ENCODE data around the gene NRIP3. TPM values are rescaled to one million over a fixed set of nuclear protein-coding genes. Genes with fewer than 3 reads are reported as not detected.

Gene NRIP3
- total RNA-seq, 4 donors from 2014 or later = 0.80 to 1.7 TPM; not detected in 2

DNA sequence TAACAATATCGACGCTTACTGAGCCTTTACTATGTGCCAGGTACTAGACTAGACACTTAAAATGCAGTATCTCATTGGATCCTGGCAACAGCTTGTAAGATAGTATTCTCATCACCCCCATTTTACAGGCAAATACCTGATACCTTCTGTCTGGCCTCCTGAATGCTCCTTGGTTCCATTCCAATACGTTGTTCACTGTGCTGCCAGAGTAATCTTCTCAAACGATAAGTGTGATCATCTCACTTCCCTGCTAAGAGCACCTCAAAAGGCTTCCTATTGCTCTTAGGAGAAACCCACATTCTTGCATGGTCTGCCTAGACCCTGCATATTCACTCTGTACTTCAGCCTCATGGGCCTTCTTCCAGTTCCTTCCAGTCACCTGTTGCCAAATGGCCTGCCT, 1.3 kb upstream of the NRIP3 start:
- DNase-seq = no peak
- Histone ChIP-seq H3K27ac (no peak overlapping the region), H3K4me3 (no peak overlapping the region), H3K36me3 (no peaks in the 10 kb centered on the region), H3K27me3 (peaks cover 0 to 13% of the 10 kb centered on the region in 2 donors), H3K4me1 (peaks cover 2 to 20% (median 13%) of the 10 kb centered on the region in 4 donors), H3K9me3 (no peaks in the 10 kb centered on the region)
- no peak for TF ChIP-seq POLR2A (IDR thresholded peaks at IDR 0.05)
- TF ChIP-seq, protein P1, sequence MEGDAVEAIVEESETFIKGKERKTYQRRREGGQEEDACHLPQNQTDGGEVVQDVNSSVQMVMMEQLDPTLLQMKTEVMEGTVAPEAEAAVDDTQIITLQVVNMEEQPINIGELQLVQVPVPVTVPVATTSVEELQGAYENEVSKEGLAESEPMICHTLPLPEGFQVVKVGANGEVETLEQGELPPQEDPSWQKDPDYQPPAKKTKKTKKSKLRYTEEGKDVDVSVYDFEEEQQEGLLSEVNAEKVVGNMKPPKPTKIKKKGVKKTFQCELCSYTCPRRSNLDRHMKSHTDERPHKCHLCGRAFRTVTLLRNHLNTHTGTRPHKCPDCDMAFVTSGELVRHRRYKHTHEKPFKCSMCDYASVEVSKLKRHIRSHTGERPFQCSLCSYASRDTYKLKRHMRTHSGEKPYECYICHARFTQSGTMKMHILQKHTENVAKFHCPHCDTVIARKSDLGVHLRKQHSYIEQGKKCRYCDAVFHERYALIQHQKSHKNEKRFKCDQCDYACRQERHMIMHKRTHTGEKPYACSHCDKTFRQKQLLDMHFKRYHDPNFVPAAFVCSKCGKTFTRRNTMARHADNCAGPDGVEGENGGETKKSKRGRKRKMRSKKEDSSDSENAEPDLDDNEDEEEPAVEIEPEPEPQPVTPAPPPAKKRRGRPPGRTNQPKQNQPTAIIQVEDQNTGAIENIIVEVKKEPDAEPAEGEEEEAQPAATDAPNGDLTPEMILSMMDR (IDR thresholded peaks at IDR 0.05) = no peak

- Histone ChIP-seq H3K27me3 (peaks cover 0 to 13% of the 10 kb centered on the region in 2 donors), H3K36me3 (no peaks in the 10 kb centered on the region), H3K4me1 (peaks cover 2 to 20% (median 13%) of the 10 kb centered on the region in 4 donors), H3K9me3 (no peaks in the 10 kb centered on the region), H3K4me3 (peak overlapping the region; percentile 32 to 56 (median 54)), H3K27ac (peak overlapping the region in 1 of 4 donors; percentile 38)
- TF ChIP-seq POLR2A (IDR thresholded peaks at IDR 0.05) = no peak
- TF ChIP-seq, protein P1 (IDR thresholded peaks at IDR 0.05) = no peak
- DNase-seq = peak in 2 of 3 donors; percentile 52 to 56
Measured at GRCh38 chr11:9004183-9004926, 554 bp upstream of the NRIP3 start.

- Histone ChIP-seq H3K9me3 (no peaks in the 10 kb centered on the region), H3K27me3 (peaks cover 0 to 13% of the 10 kb centered on the region in 2 donors), H3K4me1 (peaks cover 2 to 20% (median 13%) of the 10 kb centered on the region in 4 donors), H3K36me3 (no peaks in the 10 kb centered on the region), H3K27ac (no peak overlapping the region), H3K4me3 (peak overlapping the region; percentile 32 to 56 (median 54))
- TF ChIP-seq, protein P1 (IDR thresholded peaks at IDR 0.05) = no peak
- no peak for TF ChIP-seq POLR2A (IDR thresholded peaks at IDR 0.05)
- DNase-seq = no peak
Measured at GRCh38 chr11:9002920-9003572, 755 bp downstream of the NRIP3 start.

DNA sequence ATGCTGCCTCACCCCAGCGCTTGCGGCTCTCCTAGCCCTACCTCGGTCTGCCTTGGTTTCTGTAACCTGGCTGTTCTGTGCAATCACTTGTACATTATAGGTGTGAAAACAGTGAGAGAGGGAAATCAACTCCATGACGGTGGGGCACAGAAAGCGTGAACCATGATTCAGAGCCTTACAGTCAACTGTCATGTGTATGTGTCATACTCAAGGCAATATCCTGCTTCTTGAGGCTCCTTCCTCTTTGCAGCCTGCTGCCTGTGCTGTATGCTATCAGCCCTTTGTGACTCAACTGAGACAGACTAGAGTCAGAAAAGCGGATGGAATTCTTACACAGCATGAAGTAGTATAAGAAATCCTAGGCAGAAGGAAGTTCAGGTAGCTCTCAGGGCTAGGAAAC, 2.1 kb downstream of the NRIP3 start:
- H3K27ac ChIP-seq = no peak overlapping the region
- H3K36me3 ChIP-seq = no peaks in the 10 kb centered on the region
- no peaks in the 10 kb centered on the region for H3K9me3 ChIP-seq
- no peak for DNase-seq
- TF ChIP-seq, protein P1 (IDR thresholded peaks at IDR 0.05) = no peak
- TF ChIP-seq POLR2A (IDR thresholded peaks at IDR 0.05) = no peak
- peaks cover 2 to 20% (median 13%) of the 10 kb centered on the region in 4 donors for H3K4me1 ChIP-seq
- peaks cover 0 to 13% of the 10 kb centered on the region in 2 donors for H3K27me3 ChIP-seq
- H3K4me3 ChIP-seq = no peak overlapping the region

GRCh38 chr11:8998017-8998416, 5.8 kb downstream of the NRIP3 start:
- Histone ChIP-seq H3K36me3 (no peaks in the 10 kb centered on the region), H3K27ac (no peak overlapping the region), H3K4me1 (peaks cover 2 to 4% (median 3%) of the 10 kb centered on the region in 4 donors), H3K9me3 (no peaks in the 10 kb centered on the region), H3K4me3 (no peak overlapping the region), H3K27me3 (no peaks in the 10 kb centered on the region)
- TF ChIP-seq POLR2A (IDR thresholded peaks at IDR 0.05) = no peak
- TF ChIP-seq, protein P1 (IDR thresholded peaks at IDR 0.05) = no peak
- no peak for DNase-seq

Measured in Peyer's patch (tissue), 4 donors.